ENCODE measurements around the gene RABGAP1L.
"Not testable (repeated sequence)": the region's sequence is repeated elsewhere in the genome, so short reads cannot be mapped to it uniquely, and the experiment has no call there.

Gene RABGAP1L

GRCh38 chr1:174159252-174160108, at the start of gene RABGAP1L:
Gene RABGAP1L (plus strand): TSS chr1:174159520.
- DNase-seq, result peak; percentile 96

- no peak for DNase-seq
Observed at GRCh38 chr1:174110053-174110452, 49.3 kb upstream of the RABGAP1L start.

- DNase-seq, result no peak
Observed at GRCh38 chr1:174112489-174113162, 46.7 kb upstream of the RABGAP1L start.

- no peak for DNase-seq
Observed at GRCh38 chr1:174114106-174114505, 45.2 kb upstream of the RABGAP1L start.

GRCh38 chr1:174114788-174115448, 44.4 kb upstream of the RABGAP1L start:
- DNase-seq, result peak; percentile 65

GRCh38 chr1:174116042-174116441, 43.3 kb upstream of the RABGAP1L start:
- DNase-seq, result peak; percentile 72

- DNase-seq, result no peak
Observed at GRCh38 chr1:174118751-174119150, 40.6 kb upstream of the RABGAP1L start.

GRCh38 chr1:174122318-174122717, 37.0 kb upstream of the RABGAP1L start:
- DNase-seq, result not testable (repeated sequence)

- DNase-seq, result no peak
Observed at GRCh38 chr1:174123843-174124242, 35.5 kb upstream of the RABGAP1L start.

GRCh38 chr1:174127176-174127575, 32.1 kb upstream of the RABGAP1L start:
- not testable (repeated sequence) for DNase-seq

- DNase-seq, result no peak
Observed at GRCh38 chr1:174131032-174131638, 28.2 kb upstream of the RABGAP1L start.

- DNase-seq, result no peak
Observed at GRCh38 chr1:174134003-174134659, 25.2 kb upstream of the RABGAP1L start.

- DNase-seq, result no peak
Observed at GRCh38 chr1:174135211-174135610, 24.1 kb upstream of the RABGAP1L start.

- DNase-seq, result no peak
Observed at GRCh38 chr1:174136714-174137113, 22.6 kb upstream of the RABGAP1L start.

- DNase-seq, result no peak
Observed at GRCh38 chr1:174142836-174143235, 16.5 kb upstream of the RABGAP1L start.

- not testable (repeated sequence) for DNase-seq
Observed at GRCh38 chr1:174143727-174144396, 15.5 kb upstream of the RABGAP1L start.

- DNase-seq, result not testable (repeated sequence)
Observed at GRCh38 chr1:174144397-174144783, 14.9 kb upstream of the RABGAP1L start.

GRCh38 chr1:174149216-174149615, 10.1 kb upstream of the RABGAP1L start:
- DNase-seq, result no peak

GRCh38 chr1:174150499-174150898, 8.8 kb upstream of the RABGAP1L start:
- DNase-seq, result no peak

GRCh38 chr1:174152427-174152826, 6.9 kb upstream of the RABGAP1L start:
- DNase-seq, result peak; percentile 49

- DNase-seq, result peak; percentile 86
Observed at GRCh38 chr1:174153085-174153824, 6.1 kb upstream of the RABGAP1L start.

- DNase-seq, result no peak
Observed at GRCh38 chr1:174153825-174154107, 5.6 kb upstream of the RABGAP1L start.
